Measurements from ENCODE around the gene GMCL2.

The GMCL2 gene, protein sequence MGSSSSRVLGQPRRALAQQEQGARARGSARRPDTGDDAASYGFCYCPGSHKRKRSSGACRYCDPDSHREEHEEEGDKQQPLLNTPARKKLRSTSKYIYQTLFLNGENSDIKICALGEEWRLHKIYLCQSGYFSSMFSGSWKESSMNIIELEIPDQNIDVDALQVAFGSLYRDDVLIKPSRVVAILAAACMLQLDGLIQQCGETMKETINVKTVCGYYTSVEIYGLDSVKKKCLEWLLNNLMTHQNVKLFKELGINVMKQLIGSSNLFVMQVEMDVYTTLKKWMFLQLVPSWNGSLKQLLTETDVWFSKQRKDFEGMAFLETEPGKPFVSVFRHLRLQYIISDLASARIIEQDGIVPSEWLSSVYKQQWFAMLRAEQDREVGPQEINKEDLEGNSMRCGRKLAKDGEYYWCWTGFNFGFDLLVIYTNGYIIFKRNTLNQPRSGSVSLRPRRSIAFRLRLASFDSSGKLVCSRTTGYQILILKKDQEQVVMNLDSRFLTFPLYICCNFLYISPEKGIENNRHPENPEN

DNA sequence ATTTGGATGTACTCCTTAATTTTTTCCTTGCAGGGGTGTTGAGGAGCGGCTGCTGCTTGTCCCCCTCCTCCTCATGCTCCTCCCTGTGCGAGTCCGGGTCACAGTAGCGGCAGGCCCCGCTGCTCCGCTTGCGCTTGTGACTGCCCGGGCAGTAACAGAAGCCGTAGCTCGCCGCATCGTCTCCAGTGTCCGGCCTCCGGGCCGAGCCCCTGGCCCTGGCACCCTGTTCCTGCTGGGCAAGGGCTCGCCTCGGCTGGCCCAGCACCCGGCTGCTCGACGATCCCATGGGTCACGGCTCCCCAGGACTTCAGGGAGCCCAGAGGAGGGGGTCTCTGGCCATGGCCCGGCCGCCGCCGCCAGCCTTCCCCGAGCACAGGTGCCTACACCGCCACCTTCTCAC lies at the start of gene GMCL2:
GMCL2 (minus strand) TSS at position 358 of the 400 bp plus-strand sequence; CDS start at position 286, 72 bp downstream.
- in situ Hi-C loops (cut with MboI; ENCODE audit: low pct_unique_long_range_greater_than_20kb, low sequenced_read_pairs, unreplicated experiment), result no loop called here
- no peak for DNase-seq (ENCODE audit: low spot score)
- TF ChIP-seq CTCF (IDR thresholded peaks at IDR 0.05; ENCODE audit: extremely low read depth, insufficient read depth, missing control alignments), result no peak

DNA sequence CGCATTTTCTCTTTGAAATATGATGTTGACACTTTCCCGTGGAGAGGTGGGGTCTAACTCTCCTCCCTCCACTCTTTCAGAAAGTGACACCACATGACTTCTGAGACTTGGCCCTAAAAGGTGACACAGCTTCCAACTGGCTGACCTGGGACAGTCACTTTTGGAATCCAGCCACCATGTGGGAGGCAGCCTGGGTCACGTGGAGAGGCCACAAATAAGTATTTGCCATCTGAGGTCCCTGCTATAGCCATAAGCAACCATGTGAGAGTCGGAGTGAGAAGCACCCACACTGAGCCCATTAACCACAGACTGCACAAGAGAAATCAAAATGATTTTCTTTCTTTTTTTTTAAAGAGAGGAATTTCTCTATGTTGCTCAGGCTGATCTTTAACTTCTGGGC lies 49.5 kb upstream of the GMCL2 start:
- in situ Hi-C loops (cut with MboI; ENCODE audit: low pct_unique_long_range_greater_than_20kb, low sequenced_read_pairs, unreplicated experiment), result no loop called here
- no peak for TF ChIP-seq CTCF (IDR thresholded peaks at IDR 0.05; ENCODE audit: extremely low read depth, insufficient read depth, missing control alignments)
- no peak for DNase-seq (ENCODE audit: low spot score)

GRCh38 chr5:178236126-178236525 lies 49.0 kb upstream of the GMCL2 start:
- TF ChIP-seq CTCF (IDR thresholded peaks at IDR 0.05; ENCODE audit: extremely low read depth, insufficient read depth, missing control alignments), result no peak
- no peak for DNase-seq (ENCODE audit: low spot score)
- in situ Hi-C loops (cut with MboI; ENCODE audit: low pct_unique_long_range_greater_than_20kb, low sequenced_read_pairs, unreplicated experiment), result no loop called here

GRCh38 chr5:178235588-178235974 lies 48.4 kb upstream of the GMCL2 start:
- TF ChIP-seq CTCF (IDR thresholded peaks at IDR 0.05; ENCODE audit: extremely low read depth, insufficient read depth, missing control alignments), result no peak
- DNase-seq (ENCODE audit: low spot score), result no peak
- in situ Hi-C loops (cut with MboI; ENCODE audit: low pct_unique_long_range_greater_than_20kb, low sequenced_read_pairs, unreplicated experiment), result no loop called here

- TF ChIP-seq CTCF (IDR thresholded peaks at IDR 0.05; ENCODE audit: extremely low read depth, insufficient read depth, missing control alignments), result peak; percentile 88
- in situ Hi-C loops (cut with MboI; ENCODE audit: low pct_unique_long_range_greater_than_20kb, low sequenced_read_pairs, unreplicated experiment), result no loop called here
- DNase-seq (ENCODE audit: low spot score), result peak; percentile 87
These were observed 47.8 kb upstream of the GMCL2 start for GRCh38 chr5:178234750-178235587.

GRCh38 chr5:178234121-178234749 lies 47.1 kb upstream of the GMCL2 start:
- in situ Hi-C loops (cut with MboI; ENCODE audit: low pct_unique_long_range_greater_than_20kb, low sequenced_read_pairs, unreplicated experiment), result no loop called here
- TF ChIP-seq CTCF (IDR thresholded peaks at IDR 0.05; ENCODE audit: extremely low read depth, insufficient read depth, missing control alignments), result no peak
- DNase-seq (ENCODE audit: low spot score), result no peak

Data from GM13977 (cell line).